HCT116 (cell line): Measurements from ENCODE around the gene SCGB1A1. TPM values are rescaled to one million over a fixed set of nuclear protein-coding genes. Genes with fewer than 3 reads are reported as not detected.

Experiments
- ATAC-seq: fragments of 200-7000 bp; cut with Tn5 transposase; 2 replicates; pipeline ENCODE4 v1.9.1; 2020; ENCODE audit warnings: mild to moderate bottlenecking, moderate library complexity
- BruUV-seq: library from RNA; stranded (reverse); fragments of 400-500 nt; replicated peaks from 2 replicates; lab custom pipeline; 2021; lab: Mats Ljungman, UMichigan
- CTCF ChIA-PET: fragments of 300-600 bp; sonication (Branson Sonifier 250); formaldehyde crosslinking; loops from one replicate; lab custom pipeline; 2021; ENCODE audit warnings: antibody characterized with exemption; lab: Charles Lee
- POLR2A ChIA-PET: fragments of 300-600, 350-600 bp; sonication (Branson Sonifier 250); formaldehyde crosslinking; loops from one replicate; lab custom pipeline; 2021; ENCODE audit warnings: antibody characterized with exemption; lab: Charles Lee
- RAD21 ChIA-PET, 2 experiments: fragments of 300-600 bp; sonication (Branson Sonifier 250); formaldehyde crosslinking; loops; one replicate each; lab custom pipeline; 2023; ENCODE audit warnings: low total read pairs in 2 of 2; ENCODE audit not compliant: uncharacterized antibody in 2 of 2, unreplicated experiment in 2 of 2, low non-redundant PET in 1 of 2; lab: Charles Lee
- DNase-seq: peaks from one replicate; pipeline ENCODE4 v3.0.0-alpha.2; 2010; ENCODE audit warnings: low read depth, low spot score
- H2AFZ ChIP-seq: fragments of 200-600 bp; shearing (Covaris generic), sonication (generic); 2 replicates; pipeline ENCODE4 v1.6.1; 2017; ENCODE audit warnings: low read depth, mixed run types, mixed read lengths, antibody characterized with exemption, low read length; ENCODE audit not compliant: poor library complexity, severe bottlenecking
- H3K27ac ChIP-seq: 2 replicates; pipeline ENCODE4 v1.5.1; 2012; ENCODE audit warnings: low read depth, low read length
- H3K27me3 ChIP-seq: fragments of 200-600 bp; sonication (generic); 2 replicates; pipeline ENCODE4 v1.6.1; 2016; ENCODE audit warnings: mixed run types, low read length, mixed read lengths; ENCODE audit not compliant: insufficient read depth
- H3K36me3 ChIP-seq, 2 experiments: fragments of 200-500 bp in 1 of 2; fragments of 200-600 bp in 1 of 2; sonication (Bioruptor generic) in 1 of 2; sonication (generic) in 1 of 2; 2 replicates each; pipeline versions ENCODE4 v1.5.1 to v1.6.1; 2014 to 2016; ENCODE audit warnings: low read length in 2 of 2, inconsistent platforms in 1 of 2, mixed read lengths in 1 of 2, mixed run types in 1 of 2; ENCODE audit not compliant: insufficient read depth in 2 of 2, control insufficient read depth in 1 of 2
- H3K4me1 ChIP-seq, 2 experiments: fragments of 200-600 bp in 1 of 2; sonication (generic) in 1 of 2; 2 replicates each; pipeline versions ENCODE4 v1.5.1 to v1.6.1; 2012 to 2017; ENCODE audit warnings: low read length in 2 of 2, inconsistent platforms in 1 of 2, mild to moderate bottlenecking in 1 of 2, mixed read lengths in 1 of 2, mixed run types in 1 of 2, moderate library complexity in 1 of 2; ENCODE audit not compliant: insufficient read depth in 2 of 2, control insufficient read depth in 1 of 2
- H3K4me2 ChIP-seq: fragments of 200-600 bp; sonication (generic); 2 replicates; pipeline ENCODE4 v1.6.1; 2017; ENCODE audit warnings: mixed run types, low read length, mixed read lengths
- H3K4me3 ChIP-seq, 2 experiments: fragments of 200-600 bp in 1 of 2; sonication (generic) in 1 of 2; replicated peaks in 1 of 2; 2 replicates each; pipeline ENCODE4 v1.5.1; 2011 to 2016; ENCODE audit warnings: low read length in 2 of 2, control low read depth in 1 of 2, low read depth in 1 of 2, mild to moderate bottlenecking in 1 of 2, mixed read lengths in 1 of 2, mixed run types in 1 of 2
- H3K79me2 ChIP-seq: fragments of 200-600 bp; sonication (generic); 2 replicates; pipeline ENCODE4 v1.6.1; 2017; ENCODE audit warnings: mild to moderate bottlenecking, mixed run types, low read length, moderate library complexity, mixed read lengths; ENCODE audit not compliant: insufficient read depth
- H3K9ac ChIP-seq: fragments of 200-600 bp; sonication (generic); 2 replicates; pipeline ENCODE4 v1.6.1; 2016; ENCODE audit warnings: low read length, mixed read lengths
- H3K9me2 ChIP-seq: fragments of 200-600 bp; sonication (generic), shearing (Covaris generic); 2 replicates; pipeline ENCODE4 v1.6.1; 2017; ENCODE audit warnings: mixed run types, mild to moderate bottlenecking, moderate library complexity; ENCODE audit not compliant: insufficient read depth
- H3K9me3 ChIP-seq, 2 experiments: fragments of 200-500 bp in 1 of 2; fragments of 200-600 bp in 1 of 2; sonication (Bioruptor generic) in 1 of 2; sonication (generic) in 1 of 2; 2 replicates each; pipeline ENCODE4 v1.6.1; 2014 to 2017; ENCODE audit warnings: low read length in 2 of 2, mixed read lengths in 2 of 2, inconsistent platforms in 1 of 2, low read depth in 1 of 2, mild to moderate bottlenecking in 1 of 2, mixed run types in 1 of 2, moderate library complexity in 1 of 2; ENCODE audit not compliant: control insufficient read depth in 1 of 2, insufficient read depth in 1 of 2
- H4K20me1 ChIP-seq: fragments of 200-600 bp; sonication (generic), shearing (Covaris generic); 2 replicates; pipeline ENCODE4 v1.6.1; 2017; ENCODE audit warnings: mixed run types, mild to moderate bottlenecking, moderate library complexity; ENCODE audit not compliant: insufficient read depth
- ATF3 ChIP-seq: IDR thresholded peaks from 2 replicates; pipeline ENCODE4 v1.6.1; 2012
- CEBPB ChIP-seq: IDR thresholded peaks from 2 replicates; pipeline ENCODE4 v1.6.1; 2012; ENCODE audit warnings: low read depth
- EZH2 ChIP-seq: fragments of 200-600 bp; sonication (generic); IDR thresholded peaks from 2 replicates; pipeline ENCODE4 v1.6.1; 2017; ENCODE audit warnings: antibody characterized with exemption, mixed run types
- EZH2phosphoT487 ChIP-seq: fragments of 200-600 bp; IDR thresholded peaks from 2 replicates; pipeline ENCODE4 v1.6.1; 2018; ENCODE audit warnings: antibody characterized with exemption, borderline replicate concordance
- JUND ChIP-seq: IDR thresholded peaks from 2 replicates; pipeline ENCODE4 v1.6.1; 2012
- MAX ChIP-seq: IDR thresholded peaks from 2 replicates; pipeline ENCODE4 v1.6.1; 2012
- POLR2A ChIP-seq: IDR thresholded peaks from 2 replicates; pipeline ENCODE4 v1.7.0; 2011; ENCODE audit warnings: borderline replicate concordance; ENCODE audit not compliant: insufficient read depth, insufficient read length; ENCODE audit errors: extremely low read depth
- RAD21 ChIP-seq: IDR thresholded peaks from 2 replicates; pipeline ENCODE4 v1.6.1; 2012; ENCODE audit warnings: low read depth, mild to moderate bottlenecking
- REST ChIP-seq: IDR thresholded peaks from 2 replicates; pipeline ENCODE4 v1.6.1; 2012; ENCODE audit warnings: low read depth
- SIN3A ChIP-seq: IDR thresholded peaks from 2 replicates; pipeline ENCODE4 v1.6.1; 2012; ENCODE audit warnings: low read depth
- SRF ChIP-seq: IDR thresholded peaks from 2 replicates; pipeline ENCODE4 v1.6.1; 2012; ENCODE audit warnings: low read depth
- YY1 ChIP-seq: IDR thresholded peaks from 2 replicates; pipeline ENCODE4 v1.6.1; 2011; ENCODE audit warnings: low read length, low read depth, moderate library complexity, mild to moderate bottlenecking; ENCODE audit not compliant: insufficient replicate concordance; ENCODE audit errors: extremely low read depth
- ZFX ChIP-seq: fragments of 450-650 bp; IDR thresholded peaks from 2 replicates; pipeline ENCODE4 v1.6.1; 2017
- ZNF274 ChIP-seq: fragments of 200-500 bp; sonication (Bioruptor generic); IDR thresholded peaks from 2 replicates; pipeline ENCODE4 v1.6.1; 2014; ENCODE audit warnings: mild to moderate bottlenecking, low read depth, low read length, inconsistent platforms
- intact Hi-C: fragments of 100-400 bp; cut with micrococcal nuclease; formaldehyde crosslinking; loops from 2 replicates; pipeline ENCODE4 v1.10.0; 2022
- total RNA-seq: library from RNA; stranded (reverse); gene quantifications from one replicate; pipeline ENCODE4 v1.2.1, GENCODE V29; 2021; ENCODE audit not compliant: unreplicated experiment

Gene SCGB1A1
- total RNA-seq, 1 experiment from 2014 or later, result 2.0 TPM

GRCh38 chr11:62411524-62411923 lies 7.3 kb upstream of the SCGB1A1 start:
- Histone ChIP-seq H3K9me2 (no peaks in the 10 kb centered on the region), H3K27ac (no peak overlapping the region), H3K4me3 (no peak overlapping the region), H3K27me3 (no peaks in the 10 kb centered on the region), H4K20me1 (no peaks in the 10 kb centered on the region), H3K4me1 (peaks cover 0 to 4% of the 10 kb centered on the region in 2 experiments; a peak in 1 of 4 replicates), H3K79me2 (no peaks in the 10 kb centered on the region), H3K9me3 (no peaks in the 10 kb centered on the region), H3K4me2 (no peak overlapping the region), H3K36me3 (no peaks in the 10 kb centered on the region), H3K9ac (no peak overlapping the region), H2AFZ (no peak overlapping the region)
- intact Hi-C loops, result no loop called here
- DNase-seq, result no peak
- BruUV-seq, result no TSS peak
- CTCF ChIA-PET, result interaction anchor here (1.6 to 1.8 kb wide), 2 partner anchors 13 to 17 kb away, joined by 7 to 8 read pairs; no protein-coding TSS in a partner anchor
- RAD21 ChIA-PET, result no interaction called here
- POLR2A ChIA-PET, result no interaction called here
- ATAC-seq, result 0 out of 2 replicates have a peak, but pooled peaks have one; percentile 22
- TF ChIP-seq CEBPB (no peak), EZH2 (no peak), POLR2A (no peak), EZH2phosphoT487 (no peak), JUND (no peak), SIN3A (no peak)

- no peak overlapping the region for H3K4me3 ChIP-seq
- RAD21 ChIA-PET, result no interaction called here
- CTCF ChIA-PET, result no interaction called here
- H3K9me2 ChIP-seq, result no peaks in the 10 kb centered on the region
- no peak overlapping the region for H2AFZ ChIP-seq
- POLR2A ChIA-PET, result no interaction called here
- TF ChIP-seq ZNF274 (no peak), ZFX (no peak), CEBPB (no peak), RAD21 (no peak), ATF3 (no peak), MAX (no peak), SRF (no peak), EZH2phosphoT487 (no peak), POLR2A (no peak), SIN3A (no peak), YY1 (no peak), REST (no peak)
- H3K9me3 ChIP-seq, result no peaks in the 10 kb centered on the region
- ATAC-seq (no peak), DNase-seq (no peak)
- intact Hi-C loops, result no loop called here
- no peaks in the 10 kb centered on the region for H3K79me2 ChIP-seq
- H3K27ac ChIP-seq, result no peak overlapping the region
- no peaks in the 10 kb centered on the region for H4K20me1 ChIP-seq
- no peak overlapping the region for H3K9ac ChIP-seq
- no TSS peak for BruUV-seq
- H3K36me3 ChIP-seq, result no peaks in the 10 kb centered on the region
- no peaks in the 10 kb centered on the region for H3K27me3 ChIP-seq
- H3K4me2 ChIP-seq, result no peak overlapping the region
- peaks cover 0 to 4% of the 10 kb centered on the region in 2 experiments; a peak in 1 of 4 replicates for H3K4me1 ChIP-seq
These were observed 5.7 kb upstream of the SCGB1A1 start for GRCh38 chr11:62413060-62413696.
